Effector CD4-positive, alpha-beta T cell (primary cell): ENCODE results near the gene ARHGAP6.
"Not testable (repeated sequence)": the region's sequence is repeated elsewhere in the genome, so short reads cannot be mapped to it uniquely, and the experiment has no call there.

Experiments used
- DNase-seq: peaks from one replicate; pipeline ENCODE4 v3.0.0-alpha.2; 2020

The ARHGAP6 gene

GRCh38 chrX:11509786-11510185, 155.9 kb downstream of the ARHGAP6 start:
- no peak for DNase-seq

GRCh38 chrX:11504234-11504633, 161.5 kb downstream of the ARHGAP6 start:
- no peak for DNase-seq

GRCh38 chrX:11499076-11500044, 166.4 kb downstream of the ARHGAP6 start:
- DNase-seq, result no peak

- not testable (repeated sequence) for DNase-seq
Measured at GRCh38 chrX:11491375-11491774, 174.3 kb downstream of the ARHGAP6 start.

DNA sequence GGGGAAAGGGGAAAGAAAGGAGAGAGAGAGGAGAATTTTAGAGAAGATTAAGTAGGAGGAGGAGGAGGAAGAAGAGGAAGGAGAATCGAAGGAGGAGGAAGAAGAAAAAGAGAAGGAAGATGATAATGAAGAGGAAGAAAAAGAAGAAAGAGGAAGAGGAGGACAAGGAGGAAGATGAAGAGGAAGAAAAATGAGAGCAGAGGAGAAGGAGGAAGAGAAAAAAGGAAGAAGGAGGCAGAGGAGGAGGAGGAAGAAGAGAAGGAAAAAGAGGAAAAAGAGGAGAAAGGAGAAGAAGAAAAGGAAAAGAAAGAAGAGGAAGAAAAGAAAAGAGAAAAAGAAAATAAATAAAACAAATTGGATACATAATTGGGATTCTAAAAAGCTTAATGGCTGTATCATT, 181.4 kb downstream of the ARHGAP6 start:
- no peak for DNase-seq

- no peak for DNase-seq
Measured at GRCh38 chrX:11481035-11481434, 184.7 kb downstream of the ARHGAP6 start.

DNA sequence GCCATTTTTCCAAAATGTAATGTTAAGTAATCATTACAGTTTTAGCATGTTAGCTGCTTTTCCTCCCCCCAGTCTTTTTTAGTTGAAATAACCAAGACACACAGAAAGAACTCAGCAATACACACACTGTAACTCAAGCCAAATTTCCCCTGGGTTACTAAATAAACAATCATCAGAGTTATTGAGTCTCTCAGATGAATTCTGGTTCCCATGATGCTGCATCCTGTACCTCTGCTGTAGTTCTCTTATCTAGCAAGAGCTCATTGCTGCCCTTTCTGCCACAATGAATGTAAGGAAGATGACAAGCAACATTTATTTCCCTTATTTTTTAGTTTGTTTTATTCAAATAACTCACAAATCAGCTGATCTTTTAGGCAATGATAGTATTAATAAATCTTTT, 185.1 kb downstream of the ARHGAP6 start:
- no peak for DNase-seq

GRCh38 chrX:11478911-11479310, 186.8 kb downstream of the ARHGAP6 start:
- no peak for DNase-seq

- DNase-seq, result no peak
Measured at GRCh38 chrX:11478026-11478425, 187.7 kb downstream of the ARHGAP6 start.

GRCh38 chrX:11474576-11474975, 191.1 kb downstream of the ARHGAP6 start:
- DNase-seq, result no peak

DNA sequence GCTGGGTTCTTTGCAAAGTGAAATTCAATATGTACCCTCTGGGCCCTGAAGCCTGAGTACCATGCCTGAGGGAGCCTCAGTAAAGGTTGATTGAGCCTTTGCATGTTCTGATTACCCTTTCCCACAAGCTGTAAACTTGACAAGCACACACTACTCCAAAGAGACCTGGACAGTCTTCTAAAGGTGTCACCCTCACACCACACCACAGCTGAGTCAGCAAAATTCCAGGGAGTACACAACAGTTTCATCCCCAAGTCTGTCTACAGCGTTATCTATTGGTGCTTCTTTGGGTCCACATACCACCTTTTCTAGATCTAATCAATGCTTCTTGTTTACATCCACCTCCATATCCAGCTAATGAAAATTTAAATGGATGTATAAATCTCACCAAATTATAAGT, 191.7 kb downstream of the ARHGAP6 start:
- no peak for DNase-seq

DNA sequence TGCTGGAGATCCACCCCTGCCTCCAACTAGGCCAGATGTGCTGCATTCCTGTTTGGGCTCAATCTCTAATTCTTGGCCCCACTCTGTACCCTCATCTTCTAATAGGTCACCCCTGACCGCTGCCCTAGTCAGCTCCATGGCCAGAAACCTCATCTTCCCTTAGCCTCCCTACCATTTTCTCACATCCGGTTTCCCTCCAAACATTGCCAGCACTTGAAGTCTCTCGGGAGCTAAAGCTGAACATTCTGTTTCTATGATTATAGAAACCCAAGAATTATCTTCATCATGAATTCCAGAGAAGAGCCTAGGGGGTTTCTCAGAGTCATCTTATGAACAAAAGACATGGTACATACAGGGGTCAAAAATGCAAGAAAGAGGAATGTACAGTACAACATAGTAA, 192.8 kb downstream of the ARHGAP6 start:
- no peak for DNase-seq

DNA sequence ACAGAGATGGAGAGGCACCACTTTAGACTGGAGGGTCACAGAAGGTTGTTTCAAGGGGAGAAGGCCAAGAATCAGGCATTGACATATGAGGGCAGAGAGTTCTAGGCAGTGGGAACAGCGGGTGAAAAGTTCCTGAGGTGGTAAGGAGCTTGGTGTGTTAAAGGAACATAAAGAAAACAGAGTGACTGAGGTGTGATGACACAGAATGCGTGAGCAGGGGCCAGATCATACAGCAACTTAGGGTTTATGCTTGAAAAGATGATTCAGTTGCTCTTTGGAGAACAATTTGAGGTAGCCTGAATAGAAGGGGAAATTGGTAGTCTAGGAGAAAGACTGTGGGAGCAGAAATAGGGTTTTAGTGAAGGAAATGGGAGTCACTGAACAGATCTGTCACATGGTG, 193.3 kb downstream of the ARHGAP6 start:
- no peak for DNase-seq

- DNase-seq, result no peak
Measured at GRCh38 chrX:11470250-11470974, 195.3 kb downstream of the ARHGAP6 start.

DNA sequence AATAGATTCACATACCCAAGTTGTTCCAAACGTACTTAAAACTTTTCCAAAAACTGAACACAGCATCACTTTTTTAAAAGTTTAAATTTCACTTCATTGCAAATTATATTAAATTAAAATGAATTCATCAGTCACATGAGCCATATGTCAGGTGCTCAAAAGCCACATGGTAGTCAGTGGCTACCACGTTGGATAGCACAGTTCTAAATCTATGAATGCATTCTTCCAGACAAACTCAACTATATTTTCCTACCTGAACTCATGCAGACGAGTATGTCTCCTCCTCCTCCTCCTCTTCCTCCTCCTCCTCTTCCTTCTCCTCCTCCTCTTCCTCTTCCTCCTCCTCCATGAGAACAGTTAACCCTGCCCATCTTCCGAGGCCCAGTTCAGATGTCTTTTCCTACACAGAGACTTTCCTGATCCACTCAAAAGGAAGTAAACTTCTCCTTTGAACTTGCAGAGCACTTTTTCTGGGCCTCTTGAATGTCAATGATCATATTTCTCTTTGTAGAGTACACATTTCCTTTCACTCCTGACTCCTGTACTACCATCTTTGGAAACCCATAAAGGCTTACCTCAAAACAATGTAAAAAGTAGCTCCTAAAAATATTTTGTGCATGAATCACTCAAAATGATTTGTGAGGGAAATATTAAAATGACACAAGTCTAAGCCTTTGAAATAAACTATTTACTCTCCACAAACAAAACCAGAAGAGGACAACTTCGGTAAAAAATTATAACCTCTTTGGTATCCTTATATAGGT, 199.9 kb downstream of the ARHGAP6 start:
- DNase-seq, result no peak

DNA sequence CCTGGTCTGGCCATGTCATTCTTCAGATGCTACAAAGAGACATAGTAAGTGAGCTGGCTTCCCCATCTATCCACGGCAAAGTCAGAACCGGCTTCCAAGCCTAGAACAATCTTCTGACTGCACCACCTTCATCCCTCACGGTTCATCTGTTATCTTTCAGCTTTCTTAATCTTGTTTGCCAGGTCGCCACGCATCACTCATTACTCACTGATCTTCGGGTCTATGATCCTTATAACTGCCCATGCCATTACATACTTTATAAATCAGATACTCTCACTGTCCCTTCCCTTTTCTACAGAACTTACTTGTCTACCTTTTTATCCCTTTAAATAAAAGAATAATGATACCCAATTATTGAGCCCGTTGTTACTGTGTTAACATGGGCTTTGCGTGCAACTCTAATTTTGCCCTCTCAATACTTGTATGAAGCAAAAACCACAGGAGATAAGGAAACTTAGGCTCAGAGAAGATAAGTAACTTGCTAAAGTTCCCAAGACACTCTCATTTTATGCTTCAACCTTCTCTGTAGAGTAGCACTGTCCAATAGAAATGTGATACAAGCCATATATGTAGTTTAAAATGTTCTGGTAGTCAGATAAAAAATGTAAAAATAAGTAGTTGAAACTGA, 200.8 kb downstream of the ARHGAP6 start:
- DNase-seq, result no peak

DNA sequence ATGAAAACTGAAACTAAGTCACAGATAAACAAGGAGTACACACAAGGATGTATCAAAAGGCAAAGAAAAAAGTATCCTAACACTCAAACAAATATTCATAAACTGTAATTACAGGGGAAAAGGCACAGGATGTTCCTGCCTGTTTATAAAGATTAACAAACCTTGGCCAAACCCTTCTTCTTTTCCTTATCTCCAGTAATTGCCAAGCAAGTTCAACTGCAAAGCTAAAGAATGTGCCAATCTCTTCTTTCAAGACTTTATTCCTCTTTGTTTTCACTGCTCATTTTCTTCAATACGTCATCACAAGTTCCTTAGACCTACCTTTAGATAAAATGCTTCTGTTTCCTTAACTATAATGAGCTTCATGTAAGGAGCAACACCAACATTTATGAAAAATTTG, 201.3 kb downstream of the ARHGAP6 start:
- DNase-seq, result no peak

DNA sequence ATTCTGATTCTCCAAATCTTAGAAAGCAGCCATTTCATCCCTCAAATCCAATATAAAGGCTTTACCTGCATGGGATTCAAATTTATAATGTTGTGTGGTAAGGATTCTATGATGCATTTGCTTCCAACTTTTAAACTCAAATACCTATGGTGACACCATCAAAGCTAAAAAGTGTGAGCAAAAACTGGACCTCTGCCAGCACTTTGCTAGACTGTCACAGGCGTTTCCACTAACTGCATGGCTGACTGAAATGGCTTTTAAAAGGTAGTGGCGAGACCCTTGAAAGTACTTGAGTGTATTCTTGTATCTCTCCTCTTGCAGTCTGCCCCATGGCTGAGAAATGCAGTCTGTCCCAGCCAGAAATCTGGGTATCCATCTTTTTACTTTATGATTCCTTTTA, 203.1 kb downstream of the ARHGAP6 start:
- no peak for DNase-seq

- DNase-seq, result no peak
Measured at GRCh38 chrX:11462136-11462535, 203.6 kb downstream of the ARHGAP6 start.

DNA sequence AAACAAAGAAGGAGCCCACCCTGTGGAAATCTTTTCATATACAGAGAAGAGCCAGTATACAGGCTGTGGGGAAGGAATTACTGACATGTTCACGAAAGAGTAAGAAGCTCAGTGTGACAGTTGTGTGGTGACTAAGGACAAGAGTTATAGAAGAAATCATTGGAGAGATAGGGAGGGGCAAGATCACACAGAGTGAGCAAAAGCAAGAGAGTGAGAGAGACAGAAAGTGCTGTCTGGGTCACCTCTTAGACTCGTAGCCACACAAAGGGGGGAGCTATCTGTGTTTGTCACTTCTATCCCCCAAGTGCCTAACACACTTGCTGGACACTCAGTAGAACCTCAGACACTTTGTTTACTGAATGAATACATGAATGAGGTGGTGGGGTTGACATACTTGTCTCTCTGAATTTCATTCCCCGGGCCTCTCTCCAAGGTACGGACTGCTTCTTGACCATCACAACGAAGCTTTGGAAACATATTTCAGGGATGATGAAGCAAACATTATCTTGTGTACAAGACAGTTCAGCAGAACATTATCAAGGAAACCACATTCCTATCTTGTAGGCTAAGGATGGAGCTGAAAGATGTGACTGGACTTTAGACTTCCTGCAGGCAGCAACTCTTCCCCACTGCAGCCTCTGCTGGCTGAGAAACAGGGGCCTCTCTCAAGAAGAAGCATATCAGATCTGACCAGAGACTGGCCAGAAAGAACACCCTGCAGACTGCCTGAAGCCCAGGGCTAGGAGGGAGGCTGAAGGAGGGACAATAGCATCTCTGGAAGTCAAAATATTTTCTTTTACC, 204.3 kb downstream of the ARHGAP6 start:
- no peak for DNase-seq

- no peak for DNase-seq
Measured at GRCh38 chrX:11460347-11460746, 205.4 kb downstream of the ARHGAP6 start.

GRCh38 chrX:11458170-11458569, 207.6 kb downstream of the ARHGAP6 start:
- DNase-seq, result no peak
